ENCODE data around the gene ZNF106.

Gene ZNF106

GRCh38 chr15:42364529-42364928 lies 126.4 kb downstream of the ZNF106 start:
- no peak for DNase-seq

- DNase-seq: no peak
These were observed 127.0 kb downstream of the ZNF106 start for GRCh38 chr15:42363942-42364341.

- DNase-seq: no peak
These were observed 127.5 kb downstream of the ZNF106 start for GRCh38 chr15:42363487-42363886.

All from SIG-M5 (cell line).